PC-3 (cell line): Measurements from ENCODE around the gene PAPPA. TPM values are rescaled to one million over a fixed set of nuclear protein-coding genes. Genes with fewer than 3 reads are reported as not detected.

ENCODE experiments used
- ATAC-seq: fragments of 200-7000 bp; cut with Tn5 transposase; 2 replicates; pipeline ENCODE4 v1.9.1; 2020; ENCODE audit warnings: mild to moderate bottlenecking, moderate library complexity
- BruUV-seq: library from RNA; stranded (reverse); fragments of 400-500 nt; replicated peaks from 2 replicates; lab custom pipeline; 2021; lab: Mats Ljungman, UMichigan
- CTCF ChIA-PET: fragments of 300-600 bp; sonication (Branson Sonifier 250); formaldehyde crosslinking; loops from one replicate; lab custom pipeline; 2022; ENCODE audit warnings: antibody characterized with exemption; lab: Charles Lee
- POLR2A ChIA-PET: fragments of 300-600 bp; sonication (Branson Sonifier 250); formaldehyde crosslinking; loops from one replicate; lab custom pipeline; 2022; ENCODE audit warnings: antibody characterized with exemption; ENCODE audit not compliant: unreplicated experiment; lab: Charles Lee
- DNase-seq: peaks from one replicate; pipeline ENCODE4 v3.0.0-alpha.2; 2015
- H2AFZ ChIP-seq: fragments of 300-600 bp; sonication (generic); 2 replicates; pipeline ENCODE4 v1.6.0; 2016; ENCODE audit warnings: antibody characterized with exemption, low read length
- H3F3A ChIP-seq: fragments of 300-600 bp; sonication (generic); one replicate; pipeline ENCODE4 v1.6.0; 2017; ENCODE audit warnings: antibody characterized with exemption, low read length, control low read depth, mild to moderate bottlenecking; ENCODE audit not compliant: unreplicated experiment
- H3K27ac ChIP-seq: fragments of 300-600 bp; sonication (generic); 2 replicates; pipeline ENCODE4 v1.5.1; 2016; ENCODE audit warnings: mild to moderate bottlenecking, low read length
- H3K27me3 ChIP-seq: fragments of 300-600 bp; sonication (generic); 2 replicates; pipeline ENCODE4 v1.6.1; 2016; ENCODE audit warnings: low read length, mixed read lengths
- H3K36me3 ChIP-seq: fragments of 300-600 bp; sonication (generic); 2 replicates; pipeline ENCODE4 v1.6.1; 2016; ENCODE audit warnings: low read depth, mixed run types, low read length, mixed read lengths
- H3K4me1 ChIP-seq: fragments of 300-600 bp; sonication (generic); 2 replicates; pipeline ENCODE4 v1.5.1; 2016; ENCODE audit warnings: low read length; ENCODE audit not compliant: insufficient read depth
- H3K4me2 ChIP-seq: fragments of 300-600 bp; sonication (generic); 2 replicates; pipeline ENCODE4 v1.6.0; 2016; ENCODE audit warnings: low read length
- H3K4me3 ChIP-seq: fragments of 300-600 bp; sonication (generic); 2 replicates; pipeline ENCODE4 v1.5.1; 2016; ENCODE audit warnings: mild to moderate bottlenecking, low read length, mixed read lengths
- H3K79me2 ChIP-seq: fragments of 300-600 bp; sonication (generic); 2 replicates; pipeline ENCODE4 v1.6.1; 2017; ENCODE audit warnings: low read length, mixed read lengths
- H3K9ac ChIP-seq: fragments of 300-600 bp; sonication (generic); 2 replicates; pipeline ENCODE4 v1.6.0; 2016; ENCODE audit warnings: mild to moderate bottlenecking, low read length
- H3K9me2 ChIP-seq: fragments of 300-600 bp; sonication (generic); replicated peaks from 2 replicates; pipeline ENCODE4 v1.6.1; 2016; ENCODE audit warnings: mixed run types, low read length, mixed read lengths
- H3K9me3 ChIP-seq: fragments of 300-600 bp; sonication (generic); 2 replicates; pipeline ENCODE4 v1.6.1; 2016; ENCODE audit warnings: low read length, mixed read lengths
- H4K20me1 ChIP-seq: fragments of 300-600 bp; sonication (generic); 2 replicates; pipeline ENCODE4 v1.6.1; 2016; ENCODE audit warnings: low read length, mixed read lengths
- CTCF ChIP-seq: fragments of 300-600 bp; sonication (generic); conservative IDR thresholded peaks from 2 replicates; pipeline ENCODE4 v1.5.1; 2017; ENCODE audit warnings: antibody characterized with exemption, low read depth, mild to moderate bottlenecking, low read length
- EZH2 ChIP-seq: fragments of 300-600 bp; sonication (generic); IDR thresholded peaks from one replicate; pipeline ENCODE4 v1.6.1; 2017; ENCODE audit warnings: antibody characterized with exemption, mild to moderate bottlenecking, low read length; ENCODE audit not compliant: unreplicated experiment
- EZH2phosphoT487 ChIP-seq: fragments of 300-600 bp; sonication (generic); IDR thresholded peaks from 2 replicates; pipeline ENCODE4 v1.6.1; 2018; ENCODE audit warnings: mild to moderate bottlenecking, antibody characterized with exemption, low read length, borderline replicate concordance
- intact Hi-C: fragments of 100-400 bp; cut with micrococcal nuclease; formaldehyde crosslinking; loops from 2 replicates; pipeline ENCODE4 v1.9.0; 2023
- total RNA-seq: library from RNA; depleted of rRNA; stranded (reverse); fragments of >200 nt; gene quantifications from 2 replicates; pipeline ENCODE4 v1.2.3, GENCODE V29; 2014

The PAPPA gene
- total RNA-seq, 1 experiment from 2014 or later: not detected

GRCh38 chr9:116163293-116164055, 9.9 kb downstream of the PAPPA start:
- Histone ChIP-seq H3K4me2 (no peak overlapping the region), H2AFZ (no peak overlapping the region), H3K79me2 (no peaks in the 10 kb centered on the region), H4K20me1 (no peaks in the 10 kb centered on the region), H3K4me1 (no peaks in the 10 kb centered on the region), H3K9ac (no peak overlapping the region), H3F3A (no peaks in the 10 kb centered on the region), H3K27ac (no peak overlapping the region), H3K4me3 (no peak overlapping the region), H3K27me3 (no peaks in the 10 kb centered on the region), H3K36me3 (no peaks in the 10 kb centered on the region), H3K9me2 (no peaks in the 10 kb centered on the region), H3K9me3 (no peaks in the 10 kb centered on the region)
- CTCF ChIA-PET: no interaction called here
- DNase-seq (peak; percentile 49), ATAC-seq (no peak)
- POLR2A ChIA-PET: no interaction called here
- TF ChIP-seq EZH2: no peak
- TF ChIP-seq EZH2phosphoT487: no peak
- peak; percentile 61 for TF ChIP-seq CTCF
- intact Hi-C loops: loop anchor here (2.0 to 5.0 kb wide), 2 partner anchors 409 to 497 kb away; no protein-coding TSS in a partner anchor
- BruUV-seq: no TSS peak

GRCh38 chr9:116165912-116166311, 12.3 kb downstream of the PAPPA start:
- TF ChIP-seq EZH2 (no peak), CTCF (no peak), EZH2phosphoT487 (no peak)
- Histone ChIP-seq H3K27me3 (no peaks in the 10 kb centered on the region), H4K20me1 (no peaks in the 10 kb centered on the region), H3K9ac (no peak overlapping the region), H3K9me2 (no peaks in the 10 kb centered on the region), H3K4me2 (no peak overlapping the region), H3K36me3 (no peaks in the 10 kb centered on the region), H2AFZ (no peak overlapping the region), H3K9me3 (no peaks in the 10 kb centered on the region), H3K4me3 (no peak overlapping the region), H3K79me2 (no peaks in the 10 kb centered on the region), H3F3A (no peaks in the 10 kb centered on the region), H3K27ac (no peak overlapping the region), H3K4me1 (no peaks in the 10 kb centered on the region)
- BruUV-seq: no TSS peak
- CTCF ChIA-PET: no interaction called here
- ATAC-seq (no peak), DNase-seq (no peak)
- POLR2A ChIA-PET: no interaction called here
- intact Hi-C loops: loop anchor here (5.0 kb wide), 1 partner anchor 284 kb away; no protein-coding TSS in a partner anchor

- Histone ChIP-seq H3K9me3 (no peaks in the 10 kb centered on the region), H3K9ac (no peak overlapping the region), H4K20me1 (no peaks in the 10 kb centered on the region), H3F3A (no peaks in the 10 kb centered on the region), H3K27me3 (no peaks in the 10 kb centered on the region; the same call in 1 of the 2 replicates), H3K9me2 (no peaks in the 10 kb centered on the region), H3K4me2 (no peak overlapping the region), H3K79me2 (no peaks in the 10 kb centered on the region), H3K36me3 (no peaks in the 10 kb centered on the region), H3K4me3 (no peak overlapping the region), H3K4me1 (no peaks in the 10 kb centered on the region), H2AFZ (no peak overlapping the region), H3K27ac (no peak overlapping the region)
- intact Hi-C loops: loop anchor here (5.0 kb wide), 1 partner anchor 284 kb away; no protein-coding TSS in a partner anchor
- TF ChIP-seq EZH2phosphoT487 (no peak), CTCF (peak; percentile 60)
- ChIA-PET POLR2A (no interaction called here), CTCF (no interaction called here)
- BruUV-seq: no TSS peak
- DNase-seq (peak; percentile 26), ATAC-seq (no peak)
These were observed 13.1 kb downstream of the PAPPA start for GRCh38 chr9:116166713-116167112.
